ENCODE results near the gene ZIC5.
A peak's percentile ranks its signal among the peaks of the same experiment; 100 is the strongest.
"Not testable (repeated sequence)": the region's sequence is repeated elsewhere in the genome, so short reads cannot be mapped to it uniquely, and the experiment has no call there.

The ZIC5 gene

DNA sequence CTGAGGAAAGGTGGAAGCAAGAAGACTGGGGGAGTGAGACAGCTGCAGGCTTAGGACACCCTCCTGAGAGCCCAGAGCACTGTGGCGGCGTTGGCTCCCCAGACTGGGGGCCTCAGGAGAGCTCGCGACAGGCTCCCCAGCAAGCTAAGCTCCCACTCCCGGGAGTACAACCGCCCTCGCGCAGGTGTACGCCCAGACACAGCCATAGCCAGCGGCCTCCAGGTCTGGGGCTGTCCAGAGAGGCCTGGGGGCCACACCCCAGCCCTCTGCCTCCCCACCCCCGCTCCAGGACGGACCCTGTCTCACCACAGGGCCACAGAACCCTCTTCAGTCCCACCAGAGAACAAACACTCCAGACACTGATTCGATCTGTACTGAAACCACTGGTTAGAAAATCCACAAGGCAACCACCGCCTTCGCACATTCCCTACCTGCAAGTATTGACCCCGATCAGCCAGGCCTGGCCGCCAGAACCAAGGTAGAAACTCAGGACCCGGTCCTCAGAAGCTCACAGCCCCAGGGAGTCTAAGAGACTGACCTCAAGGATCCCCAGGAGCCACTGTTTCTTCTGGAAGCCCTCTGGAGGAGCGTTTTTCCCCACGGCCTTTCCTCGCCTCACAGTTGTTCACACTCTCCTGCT is 16.3 kb downstream of the ZIC5 start:
- peaks cover under 1% of the 10 kb centered on the region; the same call in 1 of the 2 replicates for H3K4me1 ChIP-seq
- no peaks in the 10 kb centered on the region for H3K9me3 ChIP-seq
- no peaks in the 10 kb centered on the region for H3K36me3 ChIP-seq (replicated peaks)
- no peak overlapping the region for H3K4me3 ChIP-seq
- in situ Hi-C loops (cut with MboI; ENCODE audit: low sequenced_read_pairs): no loop called here
- H3K27me3 ChIP-seq (ENCODE audit: low read depth): peaks cover 4% of the 10 kb centered on the region; the same call in 1 of the 2 replicates
- DNase-seq (ENCODE audit: low spot score in 2 of 2): no peak

DNA sequence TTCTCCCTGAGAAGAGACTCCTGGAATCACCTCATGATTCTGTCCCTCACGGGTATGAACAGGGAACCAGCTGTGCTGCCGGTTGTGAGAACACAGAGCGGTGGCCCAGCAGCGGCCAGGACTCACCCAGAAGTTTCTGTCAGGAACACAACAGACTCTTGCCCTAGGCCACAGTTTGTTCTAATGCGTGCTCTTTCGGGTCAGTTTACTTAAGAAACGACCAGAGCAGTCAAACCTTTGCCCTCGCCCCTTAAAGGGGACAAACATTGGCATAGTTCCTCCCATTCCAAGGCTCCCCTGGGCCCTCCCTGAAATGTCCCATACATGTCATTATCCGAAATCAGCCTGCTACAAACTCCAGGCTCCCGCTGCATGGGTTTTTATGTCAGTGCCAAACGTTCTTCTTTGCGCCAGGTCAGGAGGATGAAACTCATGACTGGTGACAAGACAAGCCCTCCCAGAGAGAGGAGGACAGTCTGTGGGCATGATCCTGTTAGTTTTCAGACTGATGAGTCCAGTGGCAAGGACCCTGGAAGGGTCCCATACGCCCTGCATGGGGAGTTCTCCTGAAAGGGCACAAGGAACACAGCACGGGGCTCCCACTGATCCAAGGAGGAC is 18.3 kb downstream of the ZIC5 start:
- no peaks in the 10 kb centered on the region for H3K9me3 ChIP-seq
- no peak overlapping the region for H3K4me3 ChIP-seq
- no peak for DNase-seq (ENCODE audit: low spot score in 2 of 2)
- H3K4me1 ChIP-seq: peaks cover 8% of the 10 kb centered on the region
- in situ Hi-C loops (cut with MboI; ENCODE audit: low sequenced_read_pairs): no loop called here
- peaks cover 4% of the 10 kb centered on the region; the same call in 1 of the 2 replicates for H3K27me3 ChIP-seq (ENCODE audit: low read depth)
- H3K36me3 ChIP-seq (replicated peaks): no peaks in the 10 kb centered on the region

DNA sequence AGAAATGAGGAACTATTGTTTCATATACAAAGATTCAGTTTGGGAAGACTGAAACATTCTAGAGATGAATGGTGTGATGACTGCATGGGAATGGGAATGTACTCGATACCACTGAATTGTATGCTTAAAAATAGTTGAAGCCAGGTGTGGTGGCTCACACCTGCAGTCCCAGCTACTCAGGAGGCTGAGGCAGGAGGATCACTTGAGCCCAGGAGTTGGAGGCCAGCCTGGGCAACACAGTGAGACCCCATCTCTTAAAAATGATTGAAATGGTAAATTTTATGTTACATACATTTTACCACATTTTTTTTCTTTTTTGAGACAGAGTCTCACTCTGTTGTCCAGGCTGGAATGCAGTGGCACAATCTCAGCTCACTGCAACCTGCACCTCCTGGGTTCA is 19.9 kb downstream of the ZIC5 start:
- H3K36me3 ChIP-seq (replicated peaks); H3K27me3 ChIP-seq (ENCODE audit: low read depth); H3K4me1 ChIP-seq; in situ Hi-C loops (cut with MboI; ENCODE audit: low sequenced_read_pairs); H3K9me3 ChIP-seq; H3K4me3 ChIP-seq; DNase-seq (ENCODE audit: low spot score in 2 of 2): not testable (repeated sequence)

DNA sequence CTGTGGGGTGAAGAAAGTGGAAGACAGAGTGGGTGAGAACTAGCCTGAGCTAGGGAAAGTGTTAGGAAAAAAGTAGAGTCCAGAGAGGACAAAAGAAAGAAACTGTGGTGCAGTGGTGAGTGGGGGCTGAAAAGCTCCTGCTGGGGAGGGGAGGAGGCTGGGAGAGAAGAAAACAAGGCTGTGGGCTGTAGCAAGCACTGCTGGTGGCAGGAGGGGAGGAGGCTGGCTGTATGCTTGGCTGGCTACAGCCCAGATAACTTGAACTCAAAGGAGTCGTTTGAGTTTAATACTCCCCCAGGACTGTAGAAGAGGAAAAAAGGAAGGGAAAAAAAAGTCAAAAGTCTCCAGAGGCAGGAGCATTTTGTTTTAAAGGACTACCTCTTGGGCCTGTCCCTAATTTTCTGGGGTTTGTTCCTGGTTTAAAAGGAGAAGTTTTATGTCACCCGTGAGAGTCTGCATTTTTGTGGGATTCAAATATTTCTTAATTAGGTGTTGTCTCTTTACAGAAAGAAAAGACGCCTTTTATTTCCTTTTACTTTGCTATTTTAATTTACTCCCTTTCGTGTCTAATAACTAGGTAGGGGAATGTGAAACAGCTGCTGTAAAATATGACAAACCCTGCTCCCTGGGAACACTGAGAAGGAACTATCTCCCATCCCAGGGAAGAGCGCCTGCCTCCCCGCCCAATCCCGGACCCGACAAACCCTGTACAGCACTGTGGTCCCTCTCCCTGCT is 21.7 kb downstream of the ZIC5 start:
- in situ Hi-C loops (cut with MboI; ENCODE audit: low sequenced_read_pairs): no loop called here
- no peaks in the 10 kb centered on the region for H3K9me3 ChIP-seq
- peaks cover 6% of the 10 kb centered on the region; the same call in 1 of the 2 replicates for H3K27me3 ChIP-seq (ENCODE audit: low read depth)
- no peak overlapping the region for H3K4me3 ChIP-seq
- peaks cover 8% of the 10 kb centered on the region for H3K4me1 ChIP-seq
- peak in 1 of 2 experiments; percentile 20 for DNase-seq (ENCODE audit: low spot score in 2 of 2)
- no peaks in the 10 kb centered on the region for H3K36me3 ChIP-seq (replicated peaks)

DNA sequence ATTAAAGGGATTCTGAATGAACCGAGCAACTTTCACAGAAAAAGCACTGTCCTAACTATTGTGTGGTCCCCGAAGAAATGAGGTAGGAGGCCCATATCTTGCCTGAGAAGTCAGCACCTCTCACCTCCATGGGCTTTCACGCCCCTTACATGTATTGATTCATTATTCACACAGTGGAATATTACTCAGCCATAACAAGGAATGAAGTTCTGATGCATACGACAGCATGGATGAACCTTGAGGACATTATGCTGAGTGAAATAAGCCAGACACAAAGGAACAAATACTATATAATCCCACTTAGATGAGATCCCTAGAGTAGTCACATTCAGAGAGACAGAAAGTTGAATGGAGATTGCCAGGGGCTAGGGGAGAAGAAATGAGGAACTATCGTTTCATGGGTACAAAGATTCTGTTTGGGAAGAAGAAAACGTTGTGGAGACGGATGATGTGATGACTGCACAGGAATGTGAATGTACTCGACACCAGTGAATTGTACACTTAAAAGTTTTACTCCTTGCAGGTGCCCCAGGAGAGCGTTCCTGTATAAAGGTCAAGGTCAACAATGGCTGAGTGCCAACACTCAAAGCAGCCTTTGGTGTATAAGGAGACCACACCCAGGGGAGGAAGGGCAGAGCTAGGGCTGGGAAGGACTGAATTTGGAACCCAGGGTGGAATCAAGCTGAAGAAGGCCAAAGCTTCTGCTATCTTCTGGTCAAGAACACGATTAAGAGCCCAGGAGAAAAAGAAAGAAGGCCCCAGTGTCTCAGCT is 22.5 kb downstream of the ZIC5 start:
- DNase-seq (ENCODE audit: low spot score in 2 of 2): no peak
- no peaks in the 10 kb centered on the region for H3K36me3 ChIP-seq (replicated peaks)
- no peak overlapping the region for H3K4me3 ChIP-seq
- peaks cover 8% of the 10 kb centered on the region for H3K4me1 ChIP-seq
- no peaks in the 10 kb centered on the region for H3K9me3 ChIP-seq
- peaks cover 7% of the 10 kb centered on the region; the same call in 1 of the 2 replicates for H3K27me3 ChIP-seq (ENCODE audit: low read depth)
- in situ Hi-C loops (cut with MboI; ENCODE audit: low sequenced_read_pairs): no loop called here

DNA sequence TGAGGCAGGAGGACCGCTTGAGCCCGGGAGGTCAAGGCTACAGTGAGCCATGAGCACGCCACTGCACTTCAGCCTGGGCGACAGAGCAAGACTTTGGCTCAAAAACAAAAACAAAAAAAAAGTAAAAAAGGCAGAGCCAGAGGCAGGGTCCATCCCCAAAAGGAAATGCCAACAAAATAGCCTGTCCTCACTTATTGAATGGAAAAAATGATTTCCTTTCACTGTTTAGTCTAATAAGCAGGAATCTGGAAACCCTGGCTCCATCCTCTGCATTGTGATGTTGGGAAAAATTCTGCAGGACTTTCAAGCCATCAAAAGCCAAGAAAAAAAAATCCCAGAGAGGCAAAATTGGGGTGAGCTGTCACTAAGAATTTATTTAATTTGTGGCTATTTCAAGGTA is 23.2 kb downstream of the ZIC5 start:
- H3K4me1 ChIP-seq: peaks cover 8% of the 10 kb centered on the region
- peaks cover 3% of the 10 kb centered on the region; the same call in 1 of the 2 replicates for H3K27me3 ChIP-seq (ENCODE audit: low read depth)
- DNase-seq (ENCODE audit: low spot score in 2 of 2): no peak
- no peaks in the 10 kb centered on the region for H3K36me3 ChIP-seq (replicated peaks)
- H3K9me3 ChIP-seq: no peaks in the 10 kb centered on the region
- H3K4me3 ChIP-seq: no peak overlapping the region
- in situ Hi-C loops (cut with MboI; ENCODE audit: low sequenced_read_pairs): no loop called here

DNA sequence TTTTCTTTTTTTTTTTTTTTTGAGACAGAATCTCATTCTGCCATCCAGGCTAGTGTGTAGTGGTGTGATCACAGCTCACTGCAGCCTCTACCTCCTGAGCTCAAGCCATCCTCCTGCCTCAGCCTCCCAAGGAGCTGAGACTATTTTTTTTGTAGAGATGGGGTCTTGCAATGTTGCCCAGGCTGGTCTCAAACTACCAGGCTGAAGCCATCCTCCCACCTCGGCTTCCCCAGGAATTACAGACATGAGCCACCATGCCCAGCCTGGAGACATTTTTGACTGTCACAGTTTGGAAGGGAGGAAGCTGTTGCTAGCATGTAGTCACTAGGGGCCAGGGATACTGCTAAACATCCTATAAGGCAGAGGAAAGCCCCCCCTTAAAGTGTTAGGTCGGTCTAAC is 23.9 kb downstream of the ZIC5 start:
- Histone ChIP-seq H3K36me3 (replicated peaks) (no peaks in the 10 kb centered on the region), H3K9me3 (no peaks in the 10 kb centered on the region), H3K4me1 (peaks cover 8% of the 10 kb centered on the region), H3K4me3 (no peak overlapping the region), H3K27me3 (ENCODE audit: low read depth) (peaks cover 3% of the 10 kb centered on the region; the same call in 1 of the 2 replicates)
- DNase-seq (ENCODE audit: low spot score in 2 of 2): no peak
- in situ Hi-C loops (cut with MboI; ENCODE audit: low sequenced_read_pairs): no loop called here

DNA sequence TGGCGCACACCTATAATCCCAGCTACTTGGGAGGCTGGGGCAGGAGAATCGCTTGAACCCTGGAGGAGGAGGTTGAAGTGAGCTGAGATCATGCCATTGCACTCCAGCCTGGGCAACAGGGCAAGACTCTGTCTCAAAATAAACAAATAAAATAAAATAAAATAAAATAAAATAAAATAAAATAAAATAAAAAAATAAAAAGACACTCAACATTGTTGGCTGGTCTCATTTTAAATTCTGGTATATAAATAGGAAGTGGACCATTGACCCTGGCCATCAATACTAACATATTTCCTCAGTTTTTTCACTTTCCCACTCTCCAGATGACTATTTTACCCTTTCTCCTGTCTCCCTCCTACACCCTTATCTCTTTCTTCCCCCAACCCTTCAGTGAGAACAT is 26.1 kb downstream of the ZIC5 start:
- H3K4me3 ChIP-seq; H3K9me3 ChIP-seq; H3K4me1 ChIP-seq; in situ Hi-C loops (cut with MboI; ENCODE audit: low sequenced_read_pairs); H3K36me3 ChIP-seq (replicated peaks); DNase-seq (ENCODE audit: low spot score in 2 of 2); H3K27me3 ChIP-seq (ENCODE audit: low read depth): not testable (repeated sequence)

DNA sequence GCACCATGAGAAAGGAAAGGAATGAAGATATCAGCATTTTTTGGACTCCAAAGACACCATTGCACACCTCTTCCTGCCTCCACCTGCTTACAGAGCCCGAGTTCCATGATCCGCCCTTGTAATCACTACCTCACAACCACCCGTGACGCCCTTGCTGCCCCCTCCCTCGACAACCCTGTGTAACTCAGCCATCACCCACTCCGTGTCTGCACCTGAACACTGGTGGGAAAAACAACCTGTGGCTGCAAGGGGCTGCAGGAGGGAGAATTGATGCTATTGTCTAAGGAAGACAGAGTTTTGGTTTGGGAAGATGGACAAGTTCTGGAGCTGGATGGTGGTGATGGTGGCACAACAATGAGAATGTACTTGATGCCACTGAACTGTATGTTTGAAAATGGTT is 27.0 kb downstream of the ZIC5 start:
- Histone ChIP-seq H3K4me1 (peaks cover 3% of the 10 kb centered on the region), H3K4me3 (no peak overlapping the region), H3K36me3 (replicated peaks) (no peaks in the 10 kb centered on the region), H3K27me3 (ENCODE audit: low read depth) (peaks cover 3% of the 10 kb centered on the region; the same call in 1 of the 2 replicates), H3K9me3 (no peaks in the 10 kb centered on the region)
- in situ Hi-C loops (cut with MboI; ENCODE audit: low sequenced_read_pairs): no loop called here
- no peak for DNase-seq (ENCODE audit: low spot score in 2 of 2)

DNA sequence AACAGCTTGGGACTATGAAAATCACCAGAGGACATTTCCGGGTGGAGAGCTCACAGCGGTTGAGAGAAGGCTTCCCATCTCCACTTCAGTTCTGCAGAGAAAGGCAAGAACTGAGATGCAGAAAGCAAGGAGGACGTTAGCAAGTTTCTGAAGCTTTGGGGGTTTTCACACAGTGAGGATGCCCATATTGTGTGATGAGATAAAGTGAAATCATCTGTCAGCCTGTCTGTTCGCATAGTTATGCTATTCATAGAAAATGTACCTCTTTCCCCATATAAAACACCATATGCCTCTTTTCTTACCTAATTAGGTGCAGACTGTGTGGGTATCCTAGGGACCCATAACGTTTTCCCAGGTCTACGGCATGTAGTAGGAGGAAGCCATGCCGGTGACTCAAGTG is 27.5 kb downstream of the ZIC5 start:
- H3K4me1 ChIP-seq: no peaks in the 10 kb centered on the region; the same call in 1 of the 2 replicates
- no peak for DNase-seq (ENCODE audit: low spot score in 2 of 2)
- H3K4me3 ChIP-seq: no peak overlapping the region
- H3K9me3 ChIP-seq: no peaks in the 10 kb centered on the region
- peaks cover 3% of the 10 kb centered on the region; the same call in 1 of the 2 replicates for H3K27me3 ChIP-seq (ENCODE audit: low read depth)
- in situ Hi-C loops (cut with MboI; ENCODE audit: low sequenced_read_pairs): no loop called here
- no peaks in the 10 kb centered on the region for H3K36me3 ChIP-seq (replicated peaks)

DNA sequence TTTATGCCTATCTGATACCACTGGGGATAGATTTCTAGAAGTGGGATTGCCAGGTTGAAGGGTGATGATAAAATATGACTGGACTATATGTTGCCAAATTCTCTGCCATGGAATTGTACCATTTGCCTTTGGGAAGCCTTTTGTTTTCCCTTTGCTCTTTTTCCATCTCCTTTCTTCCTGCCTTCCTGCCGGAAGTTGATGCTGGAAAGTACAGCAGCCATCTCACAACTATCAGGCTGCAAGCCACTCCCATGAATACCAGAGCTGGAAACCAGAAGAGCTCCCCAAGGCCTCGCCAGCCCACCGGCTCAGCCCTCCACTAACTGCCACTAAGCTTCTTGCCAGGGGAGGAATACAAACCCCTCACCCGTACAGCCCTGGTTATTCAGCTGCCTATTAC is 29.7 kb downstream of the ZIC5 start:
- H3K4me1 ChIP-seq: no peaks in the 10 kb centered on the region
- peaks cover 6% of the 10 kb centered on the region; the same call in 1 of the 2 replicates for H3K27me3 ChIP-seq (ENCODE audit: low read depth)
- H3K36me3 ChIP-seq (replicated peaks): no peaks in the 10 kb centered on the region
- no peaks in the 10 kb centered on the region for H3K9me3 ChIP-seq
- in situ Hi-C loops (cut with MboI; ENCODE audit: low sequenced_read_pairs): no loop called here
- H3K4me3 ChIP-seq: no peak overlapping the region
- DNase-seq (ENCODE audit: low spot score in 2 of 2): no peak

DNA sequence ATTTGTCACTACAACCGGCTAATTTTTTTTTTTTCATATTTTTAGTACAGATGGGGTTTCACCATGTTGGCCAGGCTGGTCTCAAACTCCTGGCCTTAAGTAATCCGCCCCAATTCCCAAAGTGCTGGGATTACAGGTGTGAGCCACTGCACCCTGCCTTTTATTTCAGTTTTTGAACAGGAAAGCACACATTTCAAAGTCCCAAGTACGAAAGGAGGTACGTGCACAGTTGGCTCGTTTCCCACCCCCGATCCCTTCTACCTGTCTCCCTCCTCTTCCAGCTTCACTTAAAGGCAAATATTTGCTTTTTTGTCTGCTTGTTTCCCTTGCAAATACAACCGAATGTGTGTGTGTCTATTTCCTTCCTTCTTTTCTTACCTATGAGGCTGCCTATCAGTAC is 30.5 kb downstream of the ZIC5 start:
- H3K9me3 ChIP-seq: no peaks in the 10 kb centered on the region
- peaks cover 6% of the 10 kb centered on the region; the same call in 1 of the 2 replicates for H3K27me3 ChIP-seq (ENCODE audit: low read depth)
- in situ Hi-C loops (cut with MboI; ENCODE audit: low sequenced_read_pairs): no loop called here
- no peak for DNase-seq (ENCODE audit: low spot score in 2 of 2)
- no peaks in the 10 kb centered on the region for H3K4me1 ChIP-seq
- no peak overlapping the region for H3K4me3 ChIP-seq
- H3K36me3 ChIP-seq (replicated peaks): no peaks in the 10 kb centered on the region

DNA sequence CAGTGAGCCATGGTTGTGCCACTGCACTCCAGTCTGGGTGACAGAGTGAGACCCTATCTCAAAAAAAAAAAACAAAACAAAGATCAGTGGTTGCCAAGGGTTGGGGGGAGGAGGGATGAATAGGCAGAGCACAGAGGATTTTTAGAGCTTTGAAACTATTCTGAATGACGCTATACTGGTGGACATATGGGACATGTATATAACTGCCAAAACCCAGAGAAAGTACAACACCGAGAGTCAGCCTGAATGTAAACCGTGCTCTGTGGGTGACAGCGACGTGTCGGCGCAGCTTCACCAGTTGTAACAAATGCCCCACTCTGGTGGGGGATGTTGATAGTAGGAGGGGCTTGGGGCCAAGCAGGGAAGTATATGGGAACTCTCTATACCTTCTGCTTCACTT is 32.9 kb downstream of the ZIC5 start:
- Histone ChIP-seq H3K4me1 (no peaks in the 10 kb centered on the region), H3K4me3 (no peak overlapping the region), H3K36me3 (replicated peaks) (no peaks in the 10 kb centered on the region), H3K27me3 (ENCODE audit: low read depth) (peaks cover 3% of the 10 kb centered on the region; the same call in 1 of the 2 replicates), H3K9me3 (no peaks in the 10 kb centered on the region)
- DNase-seq (ENCODE audit: low spot score in 2 of 2): no peak
- in situ Hi-C loops (cut with MboI; ENCODE audit: low sequenced_read_pairs): no loop called here

All from HAP-1 (cell line).